K562 (cell line): ENCODE results near the gene RPL19.

Experiments
- BRF1 ChIP-seq: IDR thresholded peaks from 3 replicates; pipeline ENCODE4 v1.6.1; 2011; ENCODE audit warnings: borderline replicate concordance, mild to moderate bottlenecking; ENCODE audit not compliant: insufficient read length; ENCODE audit errors: extremely low read depth
- EZH2 ChIP-seq: IDR thresholded peaks from 2 replicates; pipeline ENCODE4 v1.6.1; 2012; ENCODE audit warnings: low read depth, mild to moderate bottlenecking, inconsistent platforms, low read length, borderline replicate concordance
- KDM1A ChIP-seq, 2 experiments: fragments of 450-650 bp; IDR thresholded peaks; 2 replicates each; pipeline ENCODE4 v1.6.1; 2016; ENCODE audit warnings: mild to moderate bottlenecking in 2 of 2
- PATZ1 ChIP-seq: fragments of 250-450 bp; sonication (Bioruptor Pico); IDR thresholded peaks from 2 replicates; pipeline ENCODE4 v1.5.0; 2020; ENCODE audit warnings: mild to moderate bottlenecking, borderline replicate concordance
- POLR2A ChIP-seq: fragments of 450-650 bp; conservative IDR thresholded peaks from 2 replicates; pipeline ENCODE4 v1.6.1; 2016
- TAF15 ChIP-seq: fragments of 200-400 bp; formaldehyde crosslinking; IDR thresholded peaks from 2 replicates; pipeline ENCODE4 v1.6.1; 2017; ENCODE audit warnings: mild to moderate bottlenecking, low read depth, low read length, moderate library complexity

GRCh38 chr17:39151943-39152818 lies 47.9 kb upstream of the RPL19 start:
- TF ChIP-seq PATZ1 (CRISPR knock-in tag) (no peak), BRF1 (no peak), KDM1A (IDR thresholded peaks at IDR 0.05) (no peak), TAF15 (no peak), POLR2A (no peak), EZH2 (no peak)
